HEK293 (cell line): ENCODE data around the gene NOB1.

Experiments used
- CTCF ChIA-PET: fragments of 350-600 bp; formaldehyde crosslinking; extraction: SDS; loops from one replicate; lab custom pipeline; 2021; ENCODE audit warnings: antibody characterized with exemption; lab: Yijun Ruan, JAX
- POLR2A ChIA-PET: fragments of 300-600 bp; formaldehyde crosslinking; extraction: SDS; loops from one replicate; lab custom pipeline; 2020; ENCODE audit warnings: antibody characterized with exemption, inconsistent platforms; lab: Yijun Ruan, JAX
- H3K27ac ChIP-seq: fragments of 200-500 bp; sonication (Bioruptor generic); 2 replicates; pipeline ENCODE4 v1.5.1; 2014; ENCODE audit warnings: low read depth, low read length, control low read depth, inconsistent platforms; ENCODE audit errors: extremely low read depth
- H3K36me3 ChIP-seq, 2 experiments: fragments of 200-500 bp in 1 of 2; sonication (Bioruptor generic) in 1 of 2; 1 replicate in 1 of 2; 2 replicates in 1 of 2; pipeline ENCODE4 v1.5.1; 2014 to 2017; ENCODE audit warnings: inconsistent platforms in 2 of 2, low read length in 2 of 2; ENCODE audit not compliant: control insufficient read depth in 2 of 2, insufficient read depth in 1 of 2
- H3K4me1 ChIP-seq: fragments of 200-500 bp; sonication (Bioruptor generic); 2 replicates; pipeline ENCODE4 v1.5.1; 2014; ENCODE audit warnings: mild to moderate bottlenecking, low read length, inconsistent platforms; ENCODE audit not compliant: control insufficient read depth, insufficient read depth
- H3K4me3 ChIP-seq: 2 replicates; pipeline ENCODE4 v1.5.1; 2011; ENCODE audit warnings: low read depth, mild to moderate bottlenecking, control low read depth, low read length, moderate library complexity
- H3K9me3 ChIP-seq: fragments of 200-500 bp; sonication (Bioruptor generic); 2 replicates; pipeline ENCODE4 v1.5.1; 2014; ENCODE audit warnings: low read depth, low read length, inconsistent platforms; ENCODE audit not compliant: control insufficient read depth, insufficient read depth
- GLIS1 ChIP-seq: fragments of 450-650 bp; formaldehyde crosslinking; IDR thresholded peaks from 2 replicates; pipeline ENCODE4 v1.5.1; 2016; ENCODE audit warnings: missing biosample characterization, missing genetic modification characterization
- GLIS2 ChIP-seq: fragments of 450-650 bp; formaldehyde crosslinking; IDR thresholded peaks from 2 replicates; pipeline ENCODE4 v1.5.1; 2016; ENCODE audit warnings: missing biosample characterization, missing genetic modification characterization
- HOXD13 ChIP-seq: sonication (generic); formaldehyde crosslinking; IDR thresholded peaks from 2 replicates; pipeline ENCODE4 v1.8.0; 2022; ENCODE audit warnings: missing genetic modification reagents, borderline replicate concordance
- KLF10 ChIP-seq: fragments of 450-650 bp; IDR thresholded peaks from 2 replicates; pipeline ENCODE4 v1.5.1; 2018; ENCODE audit warnings: missing biosample characterization, mild to moderate bottlenecking, missing genetic modification characterization
- KLF8 ChIP-seq: fragments of 450-650 bp; formaldehyde crosslinking; IDR thresholded peaks from 2 replicates; pipeline ENCODE4 v1.5.1; 2016; ENCODE audit warnings: missing biosample characterization, missing genetic modification characterization
- REPIN1 ChIP-seq: fragments of 450-650 bp; formaldehyde crosslinking; IDR thresholded peaks from 2 replicates; pipeline ENCODE4 v1.5.1; 2017; ENCODE audit warnings: missing biosample characterization, missing genetic modification characterization, low read depth
- SP3 ChIP-seq: fragments of 450-650 bp; formaldehyde crosslinking; IDR thresholded peaks from 2 replicates; pipeline ENCODE4 v1.5.1; 2016; ENCODE audit warnings: missing biosample characterization, missing genetic modification characterization
- SP7 ChIP-seq: fragments of 450-650 bp; formaldehyde crosslinking; IDR thresholded peaks from 2 replicates; pipeline ENCODE4 v1.5.1; 2016; ENCODE audit warnings: missing biosample characterization, missing genetic modification characterization
- YY1 ChIP-seq: fragments of 450-650 bp; formaldehyde crosslinking; IDR thresholded peaks from 2 replicates; pipeline ENCODE4 v1.5.1; 2018; ENCODE audit warnings: missing biosample characterization, missing genetic modification characterization
- ZBTB17 ChIP-seq: fragments of 450-650 bp; formaldehyde crosslinking; IDR thresholded peaks from 2 replicates; pipeline ENCODE4 v1.5.1; 2016; ENCODE audit warnings: missing biosample characterization, missing genetic modification characterization
- ZFP37 ChIP-seq: fragments of 450-650 bp; formaldehyde crosslinking; IDR thresholded peaks from 2 replicates; pipeline ENCODE4 v1.5.1; 2016; ENCODE audit warnings: missing biosample characterization, missing genetic modification characterization
- ZFP41 ChIP-seq: fragments of 450-650 bp; formaldehyde crosslinking; IDR thresholded peaks from 2 replicates; pipeline ENCODE4 v1.5.1; 2016; ENCODE audit warnings: missing biosample characterization, missing genetic modification characterization, borderline replicate concordance
- ZIC2 ChIP-seq: fragments of 450-650 bp; formaldehyde crosslinking; IDR thresholded peaks from 2 replicates; pipeline ENCODE4 v1.5.1; 2016; ENCODE audit warnings: missing biosample characterization, missing genetic modification characterization
- ZNF121 ChIP-seq: fragments of 450-650 bp; formaldehyde crosslinking; IDR thresholded peaks from 2 replicates; pipeline ENCODE4 v1.5.1; 2016; ENCODE audit warnings: missing biosample characterization, missing genetic modification characterization
- ZNF133 ChIP-seq: fragments of 450-650 bp; formaldehyde crosslinking; IDR thresholded peaks from 2 replicates; pipeline ENCODE4 v1.5.1; 2016; ENCODE audit warnings: missing biosample characterization, missing genetic modification characterization
- ZNF16 ChIP-seq: fragments of 450-650 bp; formaldehyde crosslinking; IDR thresholded peaks from 2 replicates; pipeline ENCODE4 v1.5.1; 2016; ENCODE audit warnings: low read depth, missing biosample characterization, missing genetic modification characterization
- ZNF184 ChIP-seq: fragments of 450-650 bp; IDR thresholded peaks from 2 replicates; pipeline ENCODE4 v1.5.1; 2018; ENCODE audit warnings: missing biosample characterization, mild to moderate bottlenecking, missing genetic modification characterization
- ZNF2 ChIP-seq: fragments of 450-650 bp; formaldehyde crosslinking; IDR thresholded peaks from 2 replicates; pipeline ENCODE4 v1.5.1; 2016; ENCODE audit warnings: missing biosample characterization, missing genetic modification characterization
- ZNF311 ChIP-seq: fragments of 450-650 bp; formaldehyde crosslinking; IDR thresholded peaks from 2 replicates; pipeline ENCODE4 v1.5.1; 2017; ENCODE audit warnings: missing biosample characterization, missing genetic modification characterization, borderline replicate concordance
- ZNF335 ChIP-seq: fragments of 450-650 bp; formaldehyde crosslinking; conservative IDR thresholded peaks from 2 replicates; pipeline ENCODE4 v1.5.1; 2016; ENCODE audit warnings: missing biosample characterization, missing genetic modification characterization
- ZNF391 ChIP-seq: fragments of 450-650 bp; formaldehyde crosslinking; IDR thresholded peaks from 2 replicates; pipeline ENCODE4 v1.5.1; 2016; ENCODE audit warnings: low read depth, missing biosample characterization, missing genetic modification characterization, borderline replicate concordance
- ZNF501 ChIP-seq: fragments of 450-650 bp; formaldehyde crosslinking; IDR thresholded peaks from 2 replicates; pipeline ENCODE4 v1.5.1; 2016; ENCODE audit warnings: missing biosample characterization, missing genetic modification characterization
- ZNF610 ChIP-seq: fragments of 450-650 bp; formaldehyde crosslinking; IDR thresholded peaks from 2 replicates; pipeline ENCODE4 v1.5.1; 2016; ENCODE audit warnings: missing biosample characterization, missing genetic modification characterization, borderline replicate concordance
- ZNF76 ChIP-seq: fragments of 450-650 bp; formaldehyde crosslinking; IDR thresholded peaks from 2 replicates; pipeline ENCODE4; 2016; ENCODE audit warnings: low read depth, missing biosample characterization, missing genetic modification characterization, borderline replicate concordance
- ZSCAN30 ChIP-seq: fragments of 450-650 bp; IDR thresholded peaks from 2 replicates; pipeline ENCODE4 v1.5.1; 2018; ENCODE audit warnings: missing biosample characterization, mild to moderate bottlenecking, missing genetic modification characterization, moderate library complexity
- TF ChIP-seq, protein P1 (sequence below): fragments of 450-650 bp; formaldehyde crosslinking; IDR thresholded peaks from 2 replicates; pipeline ENCODE4 v1.5.1; 2016; ENCODE audit warnings: missing biosample characterization, missing genetic modification characterization
- TF ChIP-seq, protein P2 (sequence below): fragments of 450-650 bp; formaldehyde crosslinking; optimal IDR thresholded peaks from 2 replicates; pipeline ENCODE3; 2016; ENCODE audit warnings: missing biosample characterization, mild to moderate bottlenecking, missing genetic modification characterization
- TF ChIP-seq, protein P3 (sequence below): fragments of 450-650 bp; formaldehyde crosslinking; IDR thresholded peaks from 2 replicates; pipeline ENCODE4 v1.5.1; 2016; ENCODE audit warnings: missing biosample characterization, missing genetic modification characterization
- TF ChIP-seq, protein P4 (sequence below): fragments of 450-650 bp; formaldehyde crosslinking; IDR thresholded peaks from 2 replicates; pipeline ENCODE4 v1.5.1; 2016; ENCODE audit warnings: missing biosample characterization, missing genetic modification characterization

Gene NOB1

DNA sequence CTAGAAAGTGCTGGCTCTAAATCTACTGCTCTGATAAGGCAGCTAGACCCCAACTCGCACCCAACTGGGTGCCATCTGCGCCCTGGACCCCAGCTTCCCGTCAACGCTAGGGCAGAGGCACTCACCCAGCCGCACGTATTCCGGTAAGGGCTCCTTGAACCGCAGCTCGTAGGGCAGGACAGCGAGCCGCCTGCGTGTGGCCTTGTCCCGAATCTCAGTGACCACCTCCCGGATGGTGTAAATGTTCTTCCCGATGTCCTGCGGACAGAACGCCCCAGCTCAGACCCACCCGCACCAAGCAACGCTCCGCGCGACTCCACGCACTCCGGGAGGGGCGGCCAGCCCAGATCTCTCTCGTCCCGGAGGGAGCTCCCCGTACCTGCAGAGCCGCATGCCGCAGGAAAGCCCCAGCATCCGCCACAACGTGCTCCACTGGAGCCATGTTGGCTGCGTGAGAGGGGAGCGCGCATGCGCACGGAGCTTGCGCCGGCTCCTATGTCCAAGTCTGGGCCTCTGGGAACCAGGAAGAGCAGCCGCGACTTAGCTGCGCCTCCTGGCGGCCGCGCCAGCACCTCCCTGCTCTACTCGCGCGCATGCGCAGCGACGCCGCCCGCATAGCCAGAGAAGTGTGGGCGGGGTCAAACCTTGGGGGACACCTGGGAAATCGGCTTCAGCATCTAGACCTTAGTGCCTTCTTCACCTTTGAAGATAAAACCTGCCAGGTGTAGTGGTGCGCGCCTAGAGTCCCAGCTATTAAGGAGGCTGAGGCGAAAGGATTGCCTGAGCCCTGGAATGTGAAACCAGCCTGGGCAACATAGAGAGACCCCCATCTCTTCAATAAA lies at the start of gene NOB1:
TSS of gene NOB1 (minus strand) at position 458 of the 842 bp plus-strand sequence. CDS start at position 442, 16 bp downstream.
- Histone ChIP-seq H3K27ac (peak within 1 kb of the TSS; percentile 68; the same call in 1 of the 2 replicates), H3K4me3 (peak within 1 kb of the TSS; percentile 84)
- CTCF ChIA-PET = interaction anchor here (0.6 to 2.6 kb wide), 36 partner anchors 8 to 362 kb away, joined by 3 to 37 read pairs (median 4); partner anchors contain the start of gene NQO1
- peak; percentile 48; the same call in 1 of the 2 replicates for TF ChIP-seq HOXD13
- TF ChIP-seq ZNF16 (tag by site-specific recombination) = no peak
- TF ChIP-seq, protein P1, sequence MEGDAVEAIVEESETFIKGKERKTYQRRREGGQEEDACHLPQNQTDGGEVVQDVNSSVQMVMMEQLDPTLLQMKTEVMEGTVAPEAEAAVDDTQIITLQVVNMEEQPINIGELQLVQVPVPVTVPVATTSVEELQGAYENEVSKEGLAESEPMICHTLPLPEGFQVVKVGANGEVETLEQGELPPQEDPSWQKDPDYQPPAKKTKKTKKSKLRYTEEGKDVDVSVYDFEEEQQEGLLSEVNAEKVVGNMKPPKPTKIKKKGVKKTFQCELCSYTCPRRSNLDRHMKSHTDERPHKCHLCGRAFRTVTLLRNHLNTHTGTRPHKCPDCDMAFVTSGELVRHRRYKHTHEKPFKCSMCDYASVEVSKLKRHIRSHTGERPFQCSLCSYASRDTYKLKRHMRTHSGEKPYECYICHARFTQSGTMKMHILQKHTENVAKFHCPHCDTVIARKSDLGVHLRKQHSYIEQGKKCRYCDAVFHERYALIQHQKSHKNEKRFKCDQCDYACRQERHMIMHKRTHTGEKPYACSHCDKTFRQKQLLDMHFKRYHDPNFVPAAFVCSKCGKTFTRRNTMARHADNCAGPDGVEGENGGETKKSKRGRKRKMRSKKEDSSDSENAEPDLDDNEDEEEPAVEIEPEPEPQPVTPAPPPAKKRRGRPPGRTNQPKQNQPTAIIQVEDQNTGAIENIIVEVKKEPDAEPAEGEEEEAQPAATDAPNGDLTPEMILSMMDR (tag by site-specific recombination) = peak; percentile 98
- TF ChIP-seq ZNF335 (tag by site-specific recombination) = peak; percentile 93
- TF ChIP-seq ZNF133 (tag by site-specific recombination) = peak; percentile 19; the same call in 1 of the 2 replicates
- 0 out of 2 replicates have a peak, but pooled peaks have one; percentile 27 for TF ChIP-seq GLIS1 (tag by site-specific recombination)
- no peak for TF ChIP-seq ZNF311 (tag by site-specific recombination)
- peak; percentile 21; the same call in 1 of the 2 replicates for TF ChIP-seq ZSCAN30
- TF ChIP-seq ZNF501 = peak; percentile 86
- TF ChIP-seq ZNF391 (tag by site-specific recombination) = peak; percentile 53; the same call in 1 of the 2 replicates
- TF ChIP-seq SP7 (tag by site-specific recombination) = peak; percentile 63
- peak; percentile 70; the same call in 1 of the 2 replicates for TF ChIP-seq ZFP37 (tag by site-specific recombination)
- TF ChIP-seq KLF8 (tag by site-specific recombination) = peak; percentile 15; the same call in 1 of the 2 replicates
- peak; percentile 68; the same call in 1 of the 2 replicates for TF ChIP-seq ZNF76 (tag by site-specific recombination)
- TF ChIP-seq KLF10 (tag by site-specific recombination) = no peak
- TF ChIP-seq ZFP41 = no peak
- 0 out of 2 replicates have a peak, but pooled peaks have one; percentile 13 for TF ChIP-seq ZIC2
- TF ChIP-seq, protein P2, sequence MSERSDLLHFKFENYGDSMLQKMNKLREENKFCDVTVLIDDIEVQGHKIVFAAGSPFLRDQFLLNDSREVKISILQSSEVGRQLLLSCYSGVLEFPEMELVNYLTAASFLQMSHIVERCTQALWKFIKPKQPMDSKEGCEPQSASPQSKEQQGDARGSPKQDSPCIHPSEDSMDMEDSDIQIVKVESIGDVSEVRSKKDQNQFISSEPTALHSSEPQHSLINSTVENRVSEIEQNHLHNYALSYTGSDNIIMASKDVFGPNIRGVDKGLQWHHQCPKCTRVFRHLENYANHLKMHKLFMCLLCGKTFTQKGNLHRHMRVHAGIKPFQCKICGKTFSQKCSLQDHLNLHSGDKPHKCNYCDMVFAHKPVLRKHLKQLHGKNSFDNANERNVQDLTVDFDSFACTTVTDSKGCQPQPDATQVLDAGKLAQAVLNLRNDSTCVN = peak; percentile 62
- TF ChIP-seq ZNF121 (tag by site-specific recombination) = no peak
- TF ChIP-seq ZNF184 (tag by site-specific recombination) = no peak
- TF ChIP-seq, protein P3, sequence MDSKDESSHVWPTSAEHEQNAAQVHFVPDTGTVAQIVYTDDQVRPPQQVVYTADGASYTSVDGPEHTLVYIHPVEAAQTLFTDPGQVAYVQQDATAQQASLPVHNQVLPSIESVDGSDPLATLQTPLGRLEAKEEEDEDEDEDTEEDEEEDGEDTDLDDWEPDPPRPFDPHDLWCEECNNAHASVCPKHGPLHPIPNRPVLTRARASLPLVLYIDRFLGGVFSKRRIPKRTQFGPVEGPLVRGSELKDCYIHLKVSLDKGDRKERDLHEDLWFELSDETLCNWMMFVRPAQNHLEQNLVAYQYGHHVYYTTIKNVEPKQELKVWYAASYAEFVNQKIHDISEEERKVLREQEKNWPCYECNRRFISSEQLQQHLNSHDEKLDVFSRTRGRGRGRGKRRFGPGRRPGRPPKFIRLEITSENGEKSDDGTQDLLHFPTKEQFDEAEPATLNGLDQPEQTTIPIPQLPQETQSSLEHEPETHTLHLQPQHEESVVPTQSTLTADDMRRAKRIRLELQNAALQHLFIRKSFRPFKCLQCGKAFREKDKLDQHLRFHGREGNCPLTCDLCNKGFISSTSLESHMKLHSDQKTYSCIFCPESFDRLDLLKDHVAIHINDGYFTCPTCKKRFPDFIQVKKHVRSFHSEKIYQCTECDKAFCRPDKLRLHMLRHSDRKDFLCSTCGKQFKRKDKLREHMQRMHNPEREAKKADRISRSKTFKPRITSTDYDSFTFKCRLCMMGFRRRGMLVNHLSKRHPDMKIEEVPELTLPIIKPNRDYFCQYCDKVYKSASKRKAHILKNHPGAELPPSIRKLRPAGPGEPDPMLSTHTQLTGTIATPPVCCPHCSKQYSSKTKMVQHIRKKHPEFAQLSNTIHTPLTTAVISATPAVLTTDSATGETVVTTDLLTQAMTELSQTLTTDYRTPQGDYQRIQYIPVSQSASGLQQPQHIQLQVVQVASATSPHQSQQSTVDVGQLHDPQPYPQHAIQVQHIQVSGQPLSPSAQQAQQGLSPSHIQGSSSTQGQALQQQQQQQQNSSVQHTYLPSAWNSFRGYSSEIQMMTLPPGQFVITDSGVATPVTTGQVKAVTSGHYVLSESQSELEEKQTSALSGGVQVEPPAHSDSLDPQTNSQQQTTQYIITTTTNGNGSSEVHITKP (tag by site-specific recombination) = 0 out of 2 replicates have a peak, but pooled peaks have one; percentile 24
- TF ChIP-seq ZNF2 (tag by site-specific recombination) = peak; percentile 84; the same call in 1 of the 2 replicates
- peak; percentile 68 for TF ChIP-seq ZBTB17 (tag by site-specific recombination)
- TF ChIP-seq SP3 (tag by site-specific recombination) = peak; percentile 54; the same call in 1 of the 2 replicates
- peak; percentile 76 for TF ChIP-seq YY1 (tag by site-specific recombination)
- TF ChIP-seq, protein P4, sequence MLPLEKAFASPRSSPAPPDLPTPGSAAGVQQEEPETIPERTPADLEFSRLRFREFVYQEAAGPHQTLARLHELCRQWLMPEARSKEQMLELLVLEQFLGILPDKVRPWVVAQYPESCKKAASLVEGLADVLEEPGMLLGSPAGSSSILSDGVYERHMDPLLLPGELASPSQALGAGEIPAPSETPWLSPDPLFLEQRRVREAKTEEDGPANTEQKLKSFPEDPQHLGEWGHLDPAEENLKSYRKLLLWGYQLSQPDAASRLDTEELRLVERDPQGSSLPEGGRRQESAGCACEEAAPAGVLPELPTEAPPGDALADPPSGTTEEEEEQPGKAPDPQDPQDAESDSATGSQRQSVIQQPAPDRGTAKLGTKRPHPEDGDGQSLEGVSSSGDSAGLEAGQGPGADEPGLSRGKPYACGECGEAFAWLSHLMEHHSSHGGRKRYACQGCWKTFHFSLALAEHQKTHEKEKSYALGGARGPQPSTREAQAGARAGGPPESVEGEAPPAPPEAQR = no peak
- no peak for TF ChIP-seq ZNF610
- TF ChIP-seq GLIS2 (tag by site-specific recombination) = peak; percentile 58; the same call in 1 of the 2 replicates
- 0 out of 2 replicates have a peak, but pooled peaks have one; percentile 59 for TF ChIP-seq REPIN1

More for the DNA sequence above, at the start of gene NOB1:
- POLR2A ChIA-PET = interaction anchor here (0.6 to 2.6 kb wide), 22 partner anchors 8 to 604 kb away, joined by 3 to 15 read pairs (median 4); partner anchors contain the start of genes NQO1, PDF and WWP2
- peaks cover 27% of the 10 kb centered on the region in 2 experiments for H3K36me3 ChIP-seq
- H3K9me3 ChIP-seq = no peaks in the 10 kb centered on the region
- H3K4me1 ChIP-seq = 0 out of 2 replicates have a peak, but pooled peaks cover 2% of the 10 kb centered on the region
